HG02642 (cell line): ENCODE data around the gene GJD4.

Source experiments
- ATAC-seq: cut with Tn5 transposase; IDR thresholded peaks from one replicate; pipeline ENCODE4 v1.9.1; 2021; ENCODE audit warnings: mild to moderate bottlenecking; ENCODE audit not compliant: unreplicated experiment, poor library complexity

The GJD4 gene

GRCh38 chr10:35644050-35644950 is 39.2 kb downstream of the GJD4 start:
- no peak for ATAC-seq

- ATAC-seq = no peak
Measured at GRCh38 chr10:35650894-35651293, 45.8 kb downstream of the GJD4 start.

GRCh38 chr10:35652824-35653223 is 47.7 kb downstream of the GJD4 start:
- no peak for ATAC-seq

GRCh38 chr10:35657621-35658020 is 52.5 kb downstream of the GJD4 start:
- no peak for ATAC-seq
